HG03432 (cell line): ENCODE data around the gene CTTNBP2.

Source experiments
- ATAC-seq: cut with Tn5 transposase; IDR thresholded peaks from one replicate; pipeline ENCODE4 v1.9.1; 2021; ENCODE audit warnings: mild to moderate bottlenecking, moderate library complexity; ENCODE audit not compliant: unreplicated experiment

Gene CTTNBP2

GRCh38 chr7:117872561-117873309 lies 506 bp downstream of the CTTNBP2 start:
- peak; percentile 22 for ATAC-seq

DNA sequence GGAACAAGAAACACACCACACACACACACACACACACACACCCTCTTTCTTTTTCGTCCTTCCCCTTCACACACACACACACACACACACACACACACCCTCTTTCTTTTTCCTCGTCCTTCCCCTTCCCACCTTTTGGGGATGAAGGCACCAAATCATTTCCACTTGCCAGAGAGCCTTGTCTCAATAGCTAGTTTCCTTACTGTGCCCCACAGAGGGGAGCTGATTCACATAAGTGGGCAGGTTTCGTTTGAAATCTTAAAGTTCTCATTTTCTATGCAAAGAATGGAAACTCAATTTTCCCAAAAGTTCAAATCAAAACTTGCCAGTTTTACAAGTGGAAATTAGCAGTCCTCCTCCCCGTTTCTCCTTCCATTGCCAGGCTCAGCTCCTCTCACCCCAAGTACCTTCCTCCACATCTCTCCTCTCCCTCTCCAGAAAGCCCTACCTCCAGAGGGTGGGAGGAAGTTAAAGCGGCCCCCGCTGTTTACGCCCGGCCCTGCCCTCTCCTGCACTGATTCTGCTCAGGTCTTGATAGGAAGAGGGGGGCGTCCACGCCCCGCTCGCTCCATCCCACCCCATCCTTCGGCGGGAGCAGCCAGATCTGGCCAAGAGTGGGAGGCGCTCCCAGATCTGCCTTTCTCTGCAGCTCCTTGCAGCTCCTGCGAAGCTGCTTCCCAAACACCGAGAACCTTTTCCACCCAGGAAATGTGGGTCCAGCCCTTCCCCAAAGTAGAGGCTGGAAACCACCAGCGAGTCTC lies 1.3 kb downstream of the CTTNBP2 start:
- peak; percentile 15 for ATAC-seq

DNA sequence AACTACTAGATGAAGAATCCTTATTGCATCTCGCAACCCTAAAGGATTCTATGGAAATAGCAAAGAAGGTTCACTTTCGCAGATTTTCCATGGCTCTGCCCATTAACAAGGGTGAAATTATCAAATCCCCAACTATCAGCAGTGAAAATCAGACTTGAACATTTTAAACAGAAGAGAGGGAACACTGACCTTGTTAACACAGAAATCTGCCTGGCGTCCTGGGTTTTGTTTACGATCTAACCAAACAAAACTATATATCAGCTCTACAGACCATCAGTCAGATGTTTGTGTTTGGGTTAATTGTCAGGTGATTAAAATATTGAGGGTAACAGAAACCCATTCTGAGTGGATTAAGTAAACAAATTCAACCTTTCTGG lies 1.9 kb downstream of the CTTNBP2 start:
- ATAC-seq = no peak

- no peak for ATAC-seq
These were observed 2.7 kb downstream of the CTTNBP2 start for GRCh38 chr7:117870448-117871130.

GRCh38 chr7:117869374-117869773 lies 3.9 kb downstream of the CTTNBP2 start:
- no peak for ATAC-seq

- ATAC-seq = no peak
These were observed 9.6 kb downstream of the CTTNBP2 start for GRCh38 chr7:117863618-117864017.

- no peak for ATAC-seq
These were observed 10.9 kb downstream of the CTTNBP2 start for GRCh38 chr7:117862378-117862777.

DNA sequence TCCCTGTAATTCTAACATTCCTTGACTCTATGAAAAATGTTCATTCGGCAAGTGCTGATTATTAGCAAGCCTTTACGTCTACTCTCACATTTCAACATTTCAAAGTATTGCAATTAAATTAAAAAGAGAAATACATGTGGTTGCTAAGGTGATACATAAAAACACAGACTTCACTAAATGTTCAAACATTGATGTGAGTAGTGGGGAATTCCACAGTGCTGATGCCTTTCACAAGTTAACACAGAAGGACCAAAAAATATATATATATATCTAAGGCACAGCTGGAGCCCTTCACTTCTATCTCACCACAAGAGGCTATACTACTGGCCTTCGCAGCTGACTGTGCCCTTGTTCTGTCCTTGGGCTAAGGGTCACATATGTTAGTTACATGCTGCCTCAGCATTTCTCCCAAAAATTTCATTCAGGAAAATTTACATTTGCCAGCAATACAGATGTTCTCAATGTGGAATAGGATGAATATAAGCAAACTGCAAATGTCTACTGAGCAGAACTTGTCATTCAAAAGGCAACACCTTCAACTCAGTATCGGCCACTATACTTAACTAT lies 13.9 kb downstream of the CTTNBP2 start:
- ATAC-seq = no peak

DNA sequence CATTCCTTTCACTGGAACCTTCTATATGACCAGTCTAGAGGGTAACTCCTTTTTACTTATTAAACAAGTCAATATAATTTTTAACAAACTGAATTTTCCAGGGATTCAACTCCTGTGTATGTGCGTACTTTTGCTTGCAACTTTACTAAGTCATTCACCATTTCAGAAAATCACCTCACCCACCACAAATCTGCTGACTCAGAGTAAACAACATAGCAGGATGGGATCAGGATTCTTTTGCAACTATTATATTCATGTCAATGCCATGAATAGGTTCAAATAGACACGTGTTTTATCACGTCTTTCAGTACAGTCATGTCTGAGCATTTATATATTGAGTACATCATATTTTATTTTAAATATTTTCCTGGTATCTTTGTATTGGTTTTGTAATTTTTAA lies 14.5 kb downstream of the CTTNBP2 start:
- no peak for ATAC-seq

- no peak for ATAC-seq
These were observed 15.5 kb downstream of the CTTNBP2 start for GRCh38 chr7:117857718-117858117.

- no peak for ATAC-seq
These were observed 17.0 kb downstream of the CTTNBP2 start for GRCh38 chr7:117856196-117856595.

DNA sequence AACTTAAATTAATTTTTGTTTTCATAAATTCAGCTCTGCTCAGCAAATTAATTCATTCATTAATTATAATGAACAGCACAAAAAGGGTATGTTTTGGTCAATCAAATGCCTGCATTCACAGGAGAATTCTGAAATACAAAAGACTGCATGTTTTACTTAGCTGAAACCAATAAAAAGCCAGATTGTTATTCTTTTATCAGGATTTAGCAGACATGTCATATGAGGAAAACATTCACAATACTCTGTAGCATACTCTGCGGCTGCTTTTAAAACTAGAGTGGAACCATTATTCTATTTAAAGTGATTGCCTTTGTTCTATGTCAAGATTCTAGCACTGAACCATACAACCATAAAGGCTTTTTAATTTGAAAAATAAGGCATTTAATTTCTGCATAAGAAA lies 19.1 kb downstream of the CTTNBP2 start:
- no peak for ATAC-seq

DNA sequence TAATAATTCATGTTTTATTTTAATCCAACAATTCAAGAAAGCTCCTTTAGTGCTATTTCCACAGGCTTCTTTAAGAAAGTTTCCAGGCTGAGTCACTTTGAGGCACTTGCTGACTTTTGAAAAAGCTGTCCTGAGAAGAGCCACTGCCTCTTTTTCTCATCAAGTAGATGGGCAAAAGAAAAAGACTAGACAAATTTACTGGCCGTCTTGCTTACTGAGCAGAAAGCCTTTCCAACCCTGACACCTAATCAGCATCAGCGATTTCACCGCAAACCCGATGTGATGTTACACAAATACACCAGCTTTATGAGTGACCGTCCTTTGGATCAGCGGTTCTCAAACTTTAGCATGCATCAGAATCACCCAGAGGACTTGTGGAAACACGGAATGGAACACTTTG lies 24.3 kb downstream of the CTTNBP2 start:
- ATAC-seq = no peak

GRCh38 chr7:117844678-117845077 lies 28.6 kb downstream of the CTTNBP2 start:
- ATAC-seq = no peak

- ATAC-seq = no peak
These were observed 31.6 kb downstream of the CTTNBP2 start for GRCh38 chr7:117841611-117842010.

DNA sequence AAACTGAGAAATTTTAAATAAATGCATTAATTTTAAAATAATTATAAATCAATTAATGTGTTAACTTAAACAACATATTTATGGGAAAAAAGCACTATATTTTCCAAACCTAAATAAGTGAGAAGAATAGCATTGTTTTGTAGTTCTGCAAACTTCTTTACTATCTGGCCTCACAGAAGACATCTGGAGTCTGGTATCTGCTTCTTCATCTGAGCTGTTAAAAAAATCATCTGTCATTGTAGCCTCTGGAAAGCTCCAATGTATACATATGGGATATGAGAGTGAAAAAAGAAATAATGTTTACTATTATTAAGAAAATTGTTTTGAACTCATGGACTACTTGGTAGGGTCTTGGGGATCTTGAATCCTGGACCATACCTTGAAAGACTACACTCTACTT lies 32.2 kb downstream of the CTTNBP2 start:
- ATAC-seq = no peak

GRCh38 chr7:117839507-117839906 lies 33.7 kb downstream of the CTTNBP2 start:
- ATAC-seq = peak; percentile 60

GRCh38 chr7:117837841-117838240 lies 35.4 kb downstream of the CTTNBP2 start:
- ATAC-seq = peak; percentile 93

GRCh38 chr7:117835016-117835664 lies 38.1 kb downstream of the CTTNBP2 start:
- ATAC-seq = no peak

DNA sequence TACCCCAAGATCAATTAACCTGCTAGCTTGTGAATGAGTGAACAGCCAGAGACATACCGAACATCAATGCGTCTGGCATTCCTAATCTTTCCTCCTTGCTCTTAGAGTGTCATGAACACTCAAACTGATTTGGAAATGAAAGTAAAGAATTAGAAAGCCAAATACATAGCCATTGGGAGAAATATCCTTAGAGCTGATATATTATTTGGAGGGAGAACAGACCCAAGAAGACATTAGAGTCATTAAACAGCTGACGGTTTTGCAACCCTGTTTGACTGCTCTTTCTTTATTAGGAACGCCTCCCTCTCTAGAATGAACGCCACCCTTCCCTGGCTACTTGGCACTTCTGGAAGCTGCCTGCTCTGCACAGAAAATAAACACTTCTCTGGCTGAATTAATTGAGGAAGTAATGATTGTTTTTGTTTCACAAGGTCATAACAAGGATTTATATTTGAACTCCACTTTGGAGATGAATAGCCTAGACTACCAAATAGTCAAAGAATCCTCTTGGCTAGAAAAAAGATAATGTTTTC lies 42.8 kb downstream of the CTTNBP2 start:
- ATAC-seq = no peak
